ENCODE results near the gene HABP4. TPM values are rescaled to one million over a fixed set of nuclear protein-coding genes. Genes with fewer than 3 reads are reported as not detected.

Gene HABP4
- polyA plus RNA-seq, 2 donors, result 3.1 to 3.2 TPM

- H3K27me3 ChIP-seq (ENCODE audit: control insufficient read depth in 1 of 2, insufficient read depth in 2 of 2, low read length in 2 of 2), result no peaks in the 10 kb centered on the region
- 1% methylated on average over 7 of the region's 7 CpGs for WGBS, 2 donors
- H3K27ac ChIP-seq (ENCODE audit: low read depth in 2 of 2, low read length in 1 of 2), result peak overlapping the region; percentile 14 to 83
Measured at GRCh38 chr9:96449523-96449844, 485 bp upstream of the HABP4 start.

GRCh38 chr9:96450613-96451528 is 902 bp downstream of the HABP4 start:
- no peaks in the 10 kb centered on the region for H3K9me3 ChIP-seq (ENCODE audit: control insufficient read depth in 2 of 2, insufficient read depth in 1 of 2, low read depth in 1 of 2, low read length in 1 of 2)
- 1% methylated on average over 56 to 63 of the region's 63 CpGs for WGBS, 2 donors
- peak overlapping the region; percentile 88 to 95 for H3K27ac ChIP-seq (ENCODE audit: low read depth in 2 of 2, low read length in 1 of 2)
- H3K27me3 ChIP-seq (ENCODE audit: control insufficient read depth in 1 of 2, insufficient read depth in 2 of 2, low read length in 2 of 2), result no peaks in the 10 kb centered on the region
- H3K4me1 ChIP-seq (ENCODE audit: control insufficient read depth in 2 of 2, insufficient read depth in 2 of 2, low read length in 1 of 2), result peaks cover 0 to 3% of the 10 kb centered on the region in 2 donors
- H3K36me3 ChIP-seq (ENCODE audit: control insufficient read depth in 2 of 2, insufficient read depth in 2 of 2, low read length in 1 of 2), result no peaks in the 10 kb centered on the region
- H3K4me3 ChIP-seq (ENCODE audit: low read depth in 1 of 2, low read length in 2 of 2), result peak overlapping the region; percentile 78 to 85

More at GRCh38 chr9:96449523-96449844, 485 bp upstream of the HABP4 start:
- H3K9me3 ChIP-seq (ENCODE audit: control insufficient read depth in 2 of 2, insufficient read depth in 1 of 2, low read depth in 1 of 2, low read length in 1 of 2), result no peaks in the 10 kb centered on the region
- H3K36me3 ChIP-seq (ENCODE audit: control insufficient read depth in 2 of 2, insufficient read depth in 2 of 2, low read length in 1 of 2), result no peaks in the 10 kb centered on the region
- peaks cover 0 to 3% of the 10 kb centered on the region in 2 donors for H3K4me1 ChIP-seq (ENCODE audit: control insufficient read depth in 2 of 2, insufficient read depth in 2 of 2, low read length in 1 of 2)
- peak overlapping the region; percentile 22 to 78 for H3K4me3 ChIP-seq (ENCODE audit: low read depth in 1 of 2, low read length in 2 of 2)

- Histone ChIP-seq H3K4me3 (ENCODE audit: low read depth in 1 of 2, low read length in 2 of 2) (no peak overlapping the region), H3K9me3 (ENCODE audit: control insufficient read depth in 2 of 2, insufficient read depth in 1 of 2, low read depth in 1 of 2, low read length in 1 of 2) (no peaks in the 10 kb centered on the region), H3K4me1 (ENCODE audit: control insufficient read depth in 2 of 2, insufficient read depth in 2 of 2, low read length in 1 of 2) (peaks cover 0 to 3% of the 10 kb centered on the region in 2 donors), H3K27ac (ENCODE audit: low read depth in 2 of 2, low read length in 1 of 2) (no peak overlapping the region), H3K27me3 (ENCODE audit: control insufficient read depth in 1 of 2, insufficient read depth in 2 of 2, low read length in 2 of 2) (no peaks in the 10 kb centered on the region), H3K36me3 (ENCODE audit: control insufficient read depth in 2 of 2, insufficient read depth in 2 of 2, low read length in 1 of 2) (no peaks in the 10 kb centered on the region)
- WGBS, 2 donors, result 44 to 50% methylated on average over 2 of the region's 2 CpGs
Measured at GRCh38 chr9:96453625-96454024, 3.7 kb downstream of the HABP4 start.

GRCh38 chr9:96457266-96457665 is 7.3 kb downstream of the HABP4 start:
- 93% methylated on average over 4 of the region's 4 CpGs for WGBS, 2 donors
- Histone ChIP-seq H3K4me3 (ENCODE audit: low read depth in 1 of 2, low read length in 2 of 2) (no peak overlapping the region), H3K4me1 (ENCODE audit: control insufficient read depth in 2 of 2, insufficient read depth in 2 of 2, low read length in 1 of 2) (no peaks in the 10 kb centered on the region), H3K27ac (ENCODE audit: low read depth in 2 of 2, low read length in 1 of 2) (no peak overlapping the region), H3K36me3 (ENCODE audit: control insufficient read depth in 2 of 2, insufficient read depth in 2 of 2, low read length in 1 of 2) (no peaks in the 10 kb centered on the region), H3K9me3 (ENCODE audit: control insufficient read depth in 2 of 2, insufficient read depth in 1 of 2, low read depth in 1 of 2, low read length in 1 of 2) (no peaks in the 10 kb centered on the region), H3K27me3 (ENCODE audit: control insufficient read depth in 1 of 2, insufficient read depth in 2 of 2, low read length in 2 of 2) (no peaks in the 10 kb centered on the region)

GRCh38 chr9:96458226-96458625 is 8.3 kb downstream of the HABP4 start:
- H3K4me1 ChIP-seq (ENCODE audit: control insufficient read depth in 2 of 2, insufficient read depth in 2 of 2, low read length in 1 of 2), result no peaks in the 10 kb centered on the region
- H3K4me3 ChIP-seq (ENCODE audit: low read depth in 1 of 2, low read length in 2 of 2), result no peak overlapping the region
- H3K27me3 ChIP-seq (ENCODE audit: control insufficient read depth in 1 of 2, insufficient read depth in 2 of 2, low read length in 2 of 2), result no peaks in the 10 kb centered on the region
- WGBS, 2 donors, result 89 to 96% methylated on average over 8 of the region's 8 CpGs
- no peak overlapping the region for H3K27ac ChIP-seq (ENCODE audit: low read depth in 2 of 2, low read length in 1 of 2)
- H3K36me3 ChIP-seq (ENCODE audit: control insufficient read depth in 2 of 2, insufficient read depth in 2 of 2, low read length in 1 of 2), result no peaks in the 10 kb centered on the region
- no peaks in the 10 kb centered on the region for H3K9me3 ChIP-seq (ENCODE audit: control insufficient read depth in 2 of 2, insufficient read depth in 1 of 2, low read depth in 1 of 2, low read length in 1 of 2)

GRCh38 chr9:96459268-96460007 is 9.5 kb downstream of the HABP4 start:
- no peaks in the 10 kb centered on the region for H3K36me3 ChIP-seq (ENCODE audit: control insufficient read depth in 2 of 2, insufficient read depth in 2 of 2, low read length in 1 of 2)
- WGBS, 2 donors, result 97 to 98% methylated on average over 7 of the region's 7 CpGs
- H3K4me3 ChIP-seq (ENCODE audit: low read depth in 1 of 2, low read length in 2 of 2), result no peak overlapping the region
- H3K27me3 ChIP-seq (ENCODE audit: control insufficient read depth in 1 of 2, insufficient read depth in 2 of 2, low read length in 2 of 2), result no peaks in the 10 kb centered on the region
- H3K27ac ChIP-seq (ENCODE audit: low read depth in 2 of 2, low read length in 1 of 2), result no peak overlapping the region
- no peaks in the 10 kb centered on the region for H3K4me1 ChIP-seq (ENCODE audit: control insufficient read depth in 2 of 2, insufficient read depth in 2 of 2, low read length in 1 of 2)
- H3K9me3 ChIP-seq (ENCODE audit: control insufficient read depth in 2 of 2, insufficient read depth in 1 of 2, low read depth in 1 of 2, low read length in 1 of 2), result no peaks in the 10 kb centered on the region

- 88 to 93% methylated on average over 5 of the region's 5 CpGs for WGBS, 2 donors
- no peak overlapping the region for H3K4me3 ChIP-seq (ENCODE audit: low read depth in 1 of 2, low read length in 2 of 2)
- H3K27ac ChIP-seq (ENCODE audit: low read depth in 2 of 2, low read length in 1 of 2), result no peak overlapping the region
Measured at GRCh38 chr9:96460470-96460869, 10.5 kb downstream of the HABP4 start.

GRCh38 chr9:96460882-96461281 is 10.9 kb downstream of the HABP4 start:
- no peaks in the 10 kb centered on the region for H3K36me3 ChIP-seq (ENCODE audit: control insufficient read depth in 2 of 2, insufficient read depth in 2 of 2, low read length in 1 of 2)
- H3K4me3 ChIP-seq (ENCODE audit: low read depth in 1 of 2, low read length in 2 of 2), result no peak overlapping the region
- no peaks in the 10 kb centered on the region for H3K4me1 ChIP-seq (ENCODE audit: control insufficient read depth in 2 of 2, insufficient read depth in 2 of 2, low read length in 1 of 2)
- H3K9me3 ChIP-seq (ENCODE audit: control insufficient read depth in 2 of 2, insufficient read depth in 1 of 2, low read depth in 1 of 2, low read length in 1 of 2), result no peaks in the 10 kb centered on the region
- no peak overlapping the region for H3K27ac ChIP-seq (ENCODE audit: low read depth in 2 of 2, low read length in 1 of 2)
- H3K27me3 ChIP-seq (ENCODE audit: control insufficient read depth in 1 of 2, insufficient read depth in 2 of 2, low read length in 2 of 2), result no peaks in the 10 kb centered on the region

More at GRCh38 chr9:96460470-96460869, 10.5 kb downstream of the HABP4 start:
- Histone ChIP-seq H3K36me3 (ENCODE audit: control insufficient read depth in 2 of 2, insufficient read depth in 2 of 2, low read length in 1 of 2) (no peaks in the 10 kb centered on the region), H3K9me3 (ENCODE audit: control insufficient read depth in 2 of 2, insufficient read depth in 1 of 2, low read depth in 1 of 2, low read length in 1 of 2) (no peaks in the 10 kb centered on the region), H3K4me1 (ENCODE audit: control insufficient read depth in 2 of 2, insufficient read depth in 2 of 2, low read length in 1 of 2) (no peaks in the 10 kb centered on the region), H3K27me3 (ENCODE audit: control insufficient read depth in 1 of 2, insufficient read depth in 2 of 2, low read length in 2 of 2) (no peaks in the 10 kb centered on the region)

- no peak overlapping the region for H3K27ac ChIP-seq (ENCODE audit: low read depth in 2 of 2, low read length in 1 of 2)
- WGBS, 2 donors, result 87 to 92% methylated on average over 8 of the region's 8 CpGs
- H3K4me3 ChIP-seq (ENCODE audit: low read depth in 1 of 2, low read length in 2 of 2), result no peak overlapping the region
- H3K9me3 ChIP-seq (ENCODE audit: control insufficient read depth in 2 of 2, insufficient read depth in 1 of 2, low read depth in 1 of 2, low read length in 1 of 2), result no peaks in the 10 kb centered on the region
- H3K36me3 ChIP-seq (ENCODE audit: control insufficient read depth in 2 of 2, insufficient read depth in 2 of 2, low read length in 1 of 2), result peaks cover 0 to under 1% of the 10 kb centered on the region in 2 donors
- H3K27me3 ChIP-seq (ENCODE audit: control insufficient read depth in 1 of 2, insufficient read depth in 2 of 2, low read length in 2 of 2), result no peaks in the 10 kb centered on the region
- no peaks in the 10 kb centered on the region for H3K4me1 ChIP-seq (ENCODE audit: control insufficient read depth in 2 of 2, insufficient read depth in 2 of 2, low read length in 1 of 2)
Measured at GRCh38 chr9:96461336-96461735, 11.4 kb downstream of the HABP4 start.
